Endothelial cell of umbilical vein (primary cell): ENCODE measurements around the gene TBC1D23.

ENCODE experiments used
- EZH2 ChIP-seq: IDR thresholded peaks from 2 replicates; pipeline ENCODE4 v1.6.1; 2012; ENCODE audit warnings: borderline replicate concordance, low read depth, mild to moderate bottlenecking, moderate library complexity, low read length, inconsistent platforms; ENCODE audit not compliant: severe bottlenecking
- GATA2 ChIP-seq: IDR thresholded peaks from 2 replicates; pipeline ENCODE4 v1.7.0; 2011; ENCODE audit warnings: low read depth, mild to moderate bottlenecking, moderate library complexity, mixed read lengths, low read length; ENCODE audit not compliant: insufficient read length, insufficient read depth
- JUN ChIP-seq: IDR thresholded peaks from 2 replicates; pipeline ENCODE4 v1.6.1; 2011; ENCODE audit warnings: borderline replicate concordance, low read depth; ENCODE audit not compliant: insufficient read length, insufficient read depth
- MYC ChIP-seq: IDR thresholded peaks from one replicate; pipeline ENCODE4 v1.6.1; 2011; ENCODE audit warnings: mild to moderate bottlenecking, low read depth, low read length
- POLR2A ChIP-seq: IDR thresholded peaks from 2 replicates; pipeline ENCODE4 v1.6.1; 2012; ENCODE audit warnings: low read depth, mild to moderate bottlenecking, control low read depth, low read length
- POLR2AphosphoS5 ChIP-seq: IDR thresholded peaks from 2 replicates; pipeline ENCODE4 v1.6.1; 2012; ENCODE audit warnings: low read depth, mild to moderate bottlenecking, control low read depth, low read length, moderate library complexity; ENCODE audit not compliant: insufficient read depth
- TF ChIP-seq, protein P1 (sequence below), 2 donors: IDR thresholded peaks; 1 replicate in 1 of 2; 2 replicates in 1 of 2; pipeline ENCODE4 v1.5.1; 2011; ENCODE audit warnings: low read length in 2 of 2, mild to moderate bottlenecking in 2 of 2, moderate library complexity in 2 of 2, control low read depth in 1 of 2, inconsistent platforms in 1 of 2, low read depth in 1 of 2; ENCODE audit not compliant: insufficient read depth in 1 of 2; ENCODE audit errors: extremely low read depth in 1 of 2
- TF ChIP-seq, protein P2 (sequence below): IDR thresholded peaks from 2 replicates; pipeline ENCODE4 v1.6.1; 2011; ENCODE audit not compliant: insufficient read depth, insufficient read length

DNA sequence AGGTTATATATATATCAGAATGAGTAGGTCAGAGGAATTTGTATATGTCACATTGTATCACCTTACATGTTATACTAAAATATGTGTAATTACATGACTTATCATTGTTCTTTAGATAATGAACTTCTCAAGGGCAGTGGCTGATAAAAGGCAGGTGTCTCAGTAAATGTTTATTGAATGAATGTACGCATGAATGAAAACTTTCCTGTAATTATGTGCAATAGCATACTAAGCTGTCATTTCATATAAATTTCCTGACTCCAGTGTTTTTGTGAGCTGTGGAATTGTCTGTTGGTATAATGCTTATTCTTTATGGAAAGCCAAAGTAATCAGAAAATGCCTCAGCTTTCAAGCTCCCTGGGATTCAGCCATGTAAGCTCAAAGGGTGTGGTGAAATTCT lies 4.2 kb downstream of the TBC1D23 start:
- TF ChIP-seq POLR2AphosphoS5 (no peak), EZH2 (no peak), POLR2A (no peak), MYC (no peak), JUN (no peak), GATA2 (no peak)
- TF ChIP-seq, protein P1, sequence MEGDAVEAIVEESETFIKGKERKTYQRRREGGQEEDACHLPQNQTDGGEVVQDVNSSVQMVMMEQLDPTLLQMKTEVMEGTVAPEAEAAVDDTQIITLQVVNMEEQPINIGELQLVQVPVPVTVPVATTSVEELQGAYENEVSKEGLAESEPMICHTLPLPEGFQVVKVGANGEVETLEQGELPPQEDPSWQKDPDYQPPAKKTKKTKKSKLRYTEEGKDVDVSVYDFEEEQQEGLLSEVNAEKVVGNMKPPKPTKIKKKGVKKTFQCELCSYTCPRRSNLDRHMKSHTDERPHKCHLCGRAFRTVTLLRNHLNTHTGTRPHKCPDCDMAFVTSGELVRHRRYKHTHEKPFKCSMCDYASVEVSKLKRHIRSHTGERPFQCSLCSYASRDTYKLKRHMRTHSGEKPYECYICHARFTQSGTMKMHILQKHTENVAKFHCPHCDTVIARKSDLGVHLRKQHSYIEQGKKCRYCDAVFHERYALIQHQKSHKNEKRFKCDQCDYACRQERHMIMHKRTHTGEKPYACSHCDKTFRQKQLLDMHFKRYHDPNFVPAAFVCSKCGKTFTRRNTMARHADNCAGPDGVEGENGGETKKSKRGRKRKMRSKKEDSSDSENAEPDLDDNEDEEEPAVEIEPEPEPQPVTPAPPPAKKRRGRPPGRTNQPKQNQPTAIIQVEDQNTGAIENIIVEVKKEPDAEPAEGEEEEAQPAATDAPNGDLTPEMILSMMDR (IDR thresholded peaks at IDR 0.05; ENCODE audit: extremely low read depth in 1 of 2, insufficient read depth in 1 of 2, low read depth in 1 of 2, low read length in 2 of 2): no peak
- TF ChIP-seq, protein P2, sequence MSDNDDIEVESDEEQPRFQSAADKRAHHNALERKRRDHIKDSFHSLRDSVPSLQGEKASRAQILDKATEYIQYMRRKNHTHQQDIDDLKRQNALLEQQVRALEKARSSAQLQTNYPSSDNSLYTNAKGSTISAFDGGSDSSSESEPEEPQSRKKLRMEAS: no peak
